Cardiac atrium fibroblast (primary cell): ENCODE results near the gene BPIFA1. TPM values are rescaled to one million over a fixed set of nuclear protein-coding genes. Genes with fewer than 3 reads are reported as not detected.

ENCODE experiments used
- total RNA-seq: library from RNA; depleted of rRNA; stranded (reverse); fragments of >200 nt; gene quantifications from 2 replicates; pipeline ENCODE4 v1.2.3, GENCODE V29; 2015

BPIFA1 gene
- not detected in 2 replicates for total RNA-seq

GRCh38 chr20:33235696-33236095, at the start of gene BPIFA1:
TSS of gene BPIFA1 (plus strand) at chr20:33235996. CDS start at chr20:33237712, 1,716 bp downstream.

GRCh38 chr20:33217052-33217451, 18.7 kb upstream of the BPIFA1 start, which contains the start of gene BPIFA3:
TSS of gene BPIFA3 (plus strand) at chr20:33217352. CDS start at chr20:33217537, 185 bp downstream.

GRCh38 chr20:33282991-33283555, 47.3 kb downstream of the BPIFA1 start, which contains the start of gene BPIFB1:
TSS of gene BPIFB1 (plus strand) at chr20:33283214. CDS start at chr20:33286074, 2,860 bp downstream.

Other genes starting within 250 kb of the BPIFA1 start
- not detected in 2 replicates for gene SUN5, start 231.6 kb upstream of the BPIFA1 start, total RNA-seq
- gene BPIFB2, start 228.3 kb upstream of the BPIFA1 start, total RNA-seq: not detected in 2 replicates
- not detected in 2 replicates for gene BPIFB6, start 204.3 kb upstream of the BPIFA1 start, total RNA-seq
- not detected in 2 replicates for gene BPIFB3, start 182.1 kb upstream of the BPIFA1 start, total RNA-seq
- gene BPIFB4, start 156.4 kb upstream of the BPIFA1 start, total RNA-seq: not detected in 2 replicates
- gene BPIFA2, start 67.8 kb upstream of the BPIFA1 start, total RNA-seq: not detected in 2 replicates
- gene BPIFA3, start 18.6 kb upstream of the BPIFA1 start, total RNA-seq: not detected in 2 replicates
- not detected in 2 replicates for gene BPIFB1, start 47.2 kb downstream of the BPIFA1 start, total RNA-seq
- gene CDK5RAP1, start 165.5 kb downstream of the BPIFA1 start, total RNA-seq: 12.1 and 14.1 TPM in 2 replicates
- 28.2 TPM in 2 replicates for gene SNTA1, start 207.8 kb downstream of the BPIFA1 start, total RNA-seq